ENCODE results near the gene EIF3K.

DNA sequence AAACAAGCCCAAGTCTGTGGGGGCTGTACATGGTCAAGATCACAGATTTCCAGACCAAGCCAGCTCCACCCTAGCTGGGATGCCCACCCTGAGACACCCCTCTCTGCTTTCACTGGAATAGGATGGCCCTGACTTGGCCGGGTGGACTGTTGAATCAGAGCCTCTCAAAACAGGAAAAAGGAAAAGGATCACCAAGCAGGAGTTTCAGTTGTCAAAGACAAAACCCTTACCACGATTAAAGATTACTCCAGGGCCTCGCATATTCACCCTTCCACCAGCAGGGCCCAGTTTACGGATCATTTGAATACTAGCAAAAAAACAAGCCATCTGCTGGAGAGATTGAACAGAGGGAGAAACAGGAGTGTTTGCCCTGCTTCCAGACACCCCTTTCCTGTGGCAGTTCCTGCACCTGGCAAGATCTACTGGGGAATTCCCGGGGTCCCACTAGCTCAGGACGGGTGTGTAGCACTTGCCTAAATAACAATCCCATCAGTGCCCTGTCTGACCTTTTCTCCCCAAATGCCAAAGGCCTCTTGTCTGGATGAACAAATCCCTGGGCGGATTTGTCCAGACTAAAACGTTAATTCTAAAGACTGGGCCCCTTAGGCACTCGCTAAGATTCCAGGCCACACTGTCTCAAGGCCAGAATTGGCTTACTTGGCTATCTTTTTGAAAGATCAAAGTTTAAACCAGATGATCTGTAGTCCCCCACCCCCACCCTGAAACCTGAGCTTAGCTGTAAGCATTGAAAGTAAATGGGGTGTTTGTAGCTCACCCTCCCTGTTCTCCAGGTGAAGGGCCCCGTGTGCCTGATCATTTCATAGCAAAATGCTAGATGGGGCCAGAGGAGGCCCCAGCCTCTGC lies 66.9 kb downstream of the EIF3K start:
- TF ChIP-seq, protein P1, sequence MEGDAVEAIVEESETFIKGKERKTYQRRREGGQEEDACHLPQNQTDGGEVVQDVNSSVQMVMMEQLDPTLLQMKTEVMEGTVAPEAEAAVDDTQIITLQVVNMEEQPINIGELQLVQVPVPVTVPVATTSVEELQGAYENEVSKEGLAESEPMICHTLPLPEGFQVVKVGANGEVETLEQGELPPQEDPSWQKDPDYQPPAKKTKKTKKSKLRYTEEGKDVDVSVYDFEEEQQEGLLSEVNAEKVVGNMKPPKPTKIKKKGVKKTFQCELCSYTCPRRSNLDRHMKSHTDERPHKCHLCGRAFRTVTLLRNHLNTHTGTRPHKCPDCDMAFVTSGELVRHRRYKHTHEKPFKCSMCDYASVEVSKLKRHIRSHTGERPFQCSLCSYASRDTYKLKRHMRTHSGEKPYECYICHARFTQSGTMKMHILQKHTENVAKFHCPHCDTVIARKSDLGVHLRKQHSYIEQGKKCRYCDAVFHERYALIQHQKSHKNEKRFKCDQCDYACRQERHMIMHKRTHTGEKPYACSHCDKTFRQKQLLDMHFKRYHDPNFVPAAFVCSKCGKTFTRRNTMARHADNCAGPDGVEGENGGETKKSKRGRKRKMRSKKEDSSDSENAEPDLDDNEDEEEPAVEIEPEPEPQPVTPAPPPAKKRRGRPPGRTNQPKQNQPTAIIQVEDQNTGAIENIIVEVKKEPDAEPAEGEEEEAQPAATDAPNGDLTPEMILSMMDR (IDR thresholded peaks at IDR 0.05), result peak; percentile 40
- peak; percentile 37 for TF ChIP-seq EZH2phosphoT487 (IDR thresholded peaks at IDR 0.05)
